IMR-90 (cell line): ENCODE measurements around the gene TMEM238.

ENCODE experiments used
- CEBPB ChIP-seq: IDR thresholded peaks from 2 replicates; pipeline ENCODE4 v1.6.1; 2012; ENCODE audit warnings: low read depth, low read length, improper control_type of control experiment
- FOS ChIP-seq: fragments of 150-350 bp; IDR thresholded peaks from 2 replicates; pipeline ENCODE4 v1.6.1; 2016; ENCODE audit warnings: low read depth, low read length
- MAZ ChIP-seq: IDR thresholded peaks from 2 replicates; pipeline ENCODE4 v1.6.1; 2012; ENCODE audit warnings: low read depth, mild to moderate bottlenecking, low read length, improper control_type of control experiment, moderate library complexity, borderline replicate concordance
- MXI1 ChIP-seq: IDR thresholded peaks from 2 replicates; pipeline ENCODE4 v1.6.1; 2012; ENCODE audit warnings: low read depth, mild to moderate bottlenecking, low read length, moderate library complexity, borderline replicate concordance
- POLR2A ChIP-seq: IDR thresholded peaks from 2 replicates; pipeline ENCODE4 v1.6.1; 2012; ENCODE audit warnings: mild to moderate bottlenecking, low read depth, low read length
- RAD21 ChIP-seq: IDR thresholded peaks from 2 replicates; pipeline ENCODE4 v1.6.1; 2012; ENCODE audit warnings: low read length, improper control_type of control experiment
- RFX5 ChIP-seq: IDR thresholded peaks from 2 replicates; pipeline ENCODE4 v1.8.0; 2012; ENCODE audit warnings: low read depth, mild to moderate bottlenecking, low read length, moderate library complexity
- SMC3 ChIP-seq: fragments of 150-350 bp; IDR thresholded peaks from 2 replicates; pipeline ENCODE4 v1.6.1; 2016; ENCODE audit warnings: low read depth, mild to moderate bottlenecking, antibody characterized with exemption, low read length, moderate library complexity
- TF ChIP-seq, protein P1 (sequence below): conservative IDR thresholded peaks from 2 replicates; pipeline ENCODE4 v1.5.1; 2012; ENCODE audit warnings: mild to moderate bottlenecking, low read depth, low read length, improper control_type of control experiment
- TF ChIP-seq, protein P2 (sequence below): fragments of 150-350 bp; IDR thresholded peaks from 2 replicates; pipeline ENCODE4 v1.6.1; 2017; ENCODE audit warnings: mild to moderate bottlenecking, antibody characterized with exemption, low read length, low read depth

DNA sequence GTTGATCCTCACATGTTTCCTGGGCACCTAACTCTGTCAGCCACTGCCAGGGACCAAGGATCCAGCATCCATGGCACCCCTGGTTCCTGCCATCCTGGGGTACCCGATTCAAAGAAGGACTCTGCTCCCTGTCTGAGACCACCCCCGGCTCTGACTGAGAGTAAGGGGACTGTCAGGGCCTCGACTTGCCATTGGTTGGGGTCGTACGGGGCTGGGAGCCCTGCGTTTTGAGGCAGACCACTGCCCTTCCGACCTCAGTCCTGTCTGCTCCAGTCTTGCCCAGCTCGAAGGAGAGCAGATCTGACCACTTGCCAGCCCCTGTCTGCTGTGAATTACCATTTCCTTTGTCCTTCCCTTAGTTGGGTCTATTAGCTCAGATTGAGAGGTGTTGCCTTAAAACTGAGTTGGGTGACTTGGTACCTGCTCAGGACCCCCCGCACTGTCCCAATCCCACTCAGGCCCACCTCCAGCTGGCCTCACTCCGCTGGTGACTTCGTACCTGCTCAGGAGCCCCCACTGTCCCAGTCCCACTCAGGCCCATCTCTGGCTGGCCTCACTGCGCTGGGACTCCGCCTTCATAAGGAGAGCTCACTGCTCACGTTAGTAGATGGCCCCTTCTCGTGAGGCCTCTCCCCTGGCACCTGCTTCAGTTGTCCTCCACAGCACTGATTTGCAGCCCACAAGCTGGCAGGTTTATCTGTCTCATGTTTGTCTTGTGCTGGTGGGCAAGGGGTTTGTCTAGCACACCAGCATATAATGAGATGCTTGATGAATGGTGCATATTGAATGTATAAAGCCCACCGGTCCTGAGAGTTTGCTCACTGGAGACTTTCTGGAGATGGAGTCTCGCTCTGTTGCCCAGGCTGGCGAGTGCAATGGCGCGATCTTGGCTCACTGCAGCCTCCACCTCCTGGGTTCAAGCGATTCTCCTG, 5.6 kb upstream of the TMEM238 start:
- TF ChIP-seq, protein P1, sequence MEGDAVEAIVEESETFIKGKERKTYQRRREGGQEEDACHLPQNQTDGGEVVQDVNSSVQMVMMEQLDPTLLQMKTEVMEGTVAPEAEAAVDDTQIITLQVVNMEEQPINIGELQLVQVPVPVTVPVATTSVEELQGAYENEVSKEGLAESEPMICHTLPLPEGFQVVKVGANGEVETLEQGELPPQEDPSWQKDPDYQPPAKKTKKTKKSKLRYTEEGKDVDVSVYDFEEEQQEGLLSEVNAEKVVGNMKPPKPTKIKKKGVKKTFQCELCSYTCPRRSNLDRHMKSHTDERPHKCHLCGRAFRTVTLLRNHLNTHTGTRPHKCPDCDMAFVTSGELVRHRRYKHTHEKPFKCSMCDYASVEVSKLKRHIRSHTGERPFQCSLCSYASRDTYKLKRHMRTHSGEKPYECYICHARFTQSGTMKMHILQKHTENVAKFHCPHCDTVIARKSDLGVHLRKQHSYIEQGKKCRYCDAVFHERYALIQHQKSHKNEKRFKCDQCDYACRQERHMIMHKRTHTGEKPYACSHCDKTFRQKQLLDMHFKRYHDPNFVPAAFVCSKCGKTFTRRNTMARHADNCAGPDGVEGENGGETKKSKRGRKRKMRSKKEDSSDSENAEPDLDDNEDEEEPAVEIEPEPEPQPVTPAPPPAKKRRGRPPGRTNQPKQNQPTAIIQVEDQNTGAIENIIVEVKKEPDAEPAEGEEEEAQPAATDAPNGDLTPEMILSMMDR = no peak
- TF ChIP-seq MAZ (no peak), POLR2A (no peak), RFX5 (no peak), CEBPB (no peak), SMC3 (no peak), RAD21 (no peak), MXI1 (no peak), FOS (no peak)
- TF ChIP-seq, protein P2, sequence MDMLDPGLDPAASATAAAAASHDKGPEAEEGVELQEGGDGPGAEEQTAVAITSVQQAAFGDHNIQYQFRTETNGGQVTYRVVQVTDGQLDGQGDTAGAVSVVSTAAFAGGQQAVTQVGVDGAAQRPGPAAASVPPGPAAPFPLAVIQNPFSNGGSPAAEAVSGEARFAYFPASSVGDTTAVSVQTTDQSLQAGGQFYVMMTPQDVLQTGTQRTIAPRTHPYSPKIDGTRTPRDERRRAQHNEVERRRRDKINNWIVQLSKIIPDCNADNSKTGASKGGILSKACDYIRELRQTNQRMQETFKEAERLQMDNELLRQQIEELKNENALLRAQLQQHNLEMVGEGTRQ = no peak
